NOMO-1 (cell line): ENCODE results near the gene DGKE.
A peak's percentile ranks its signal among the peaks of the same experiment; 100 is the strongest.

Experiments used
- DNase-seq, 2 experiments: peaks; one replicate each; lab custom pipeline; 2025; ENCODE audit not compliant: unreplicated experiment in 2 of 2; lab: John Stamatoyannopoulos, UW

DGKE gene

GRCh38 chr17:56812901-56813388 is 21.0 kb upstream of the DGKE start:
- DNase-seq: no peak

GRCh38 chr17:56815711-56816110 is 18.2 kb upstream of the DGKE start:
- no peak for DNase-seq

- no peak for DNase-seq
Observed at GRCh38 chr17:56817066-56817465, 16.9 kb upstream of the DGKE start.

- DNase-seq: no peak
Observed at GRCh38 chr17:56819030-56819429, 14.9 kb upstream of the DGKE start.

- DNase-seq: peak; percentile 52 to 67
Observed at GRCh38 chr17:56819431-56820145, 14.4 kb upstream of the DGKE start.

- DNase-seq: no peak
Observed at GRCh38 chr17:56820207-56820606, 13.7 kb upstream of the DGKE start.

- no peak for DNase-seq
Observed at GRCh38 chr17:56821847-56822534, 12.0 kb upstream of the DGKE start.

GRCh38 chr17:56822725-56823124 is 11.2 kb upstream of the DGKE start:
- no peak for DNase-seq

- DNase-seq: no peak
Observed at GRCh38 chr17:56823848-56824247, 10.1 kb upstream of the DGKE start.

GRCh38 chr17:56824503-56824902 is 9.4 kb upstream of the DGKE start:
- DNase-seq: no peak

GRCh38 chr17:56826611-56827414 is 7.1 kb upstream of the DGKE start:
- no peak for DNase-seq

GRCh38 chr17:56830726-56831368 is 3.1 kb upstream of the DGKE start:
- DNase-seq: no peak

GRCh38 chr17:56831369-56832095 is 2.4 kb upstream of the DGKE start:
- DNase-seq: no peak

- DNase-seq: no peak
Observed at GRCh38 chr17:56832446-56832845, 1.5 kb upstream of the DGKE start.

GRCh38 chr17:56833057-56833808 is 718 bp upstream of the DGKE start:
- peak; percentile 80 to 88 for DNase-seq

- peak; percentile 28 to 50 for DNase-seq
Observed at GRCh38 chr17:56834380-56835263, 671 bp downstream of the DGKE start.

- DNase-seq: peak; percentile 26 to 69
Observed at GRCh38 chr17:56835264-56835585, 1.3 kb downstream of the DGKE start.

GRCh38 chr17:56838687-56839086 is 4.7 kb downstream of the DGKE start:
- DNase-seq: no peak

GRCh38 chr17:56842577-56842976 is 8.6 kb downstream of the DGKE start:
- no peak for DNase-seq
